SK-N-SH (cell line): ENCODE data around the gene SULT6B1. TPM values are rescaled to one million over a fixed set of nuclear protein-coding genes. Genes with fewer than 3 reads are reported as not detected.
"Not testable (repeated sequence)": the region's sequence is repeated elsewhere in the genome, so short reads cannot be mapped to it uniquely, and the experiment has no call there.

ENCODE experiments used
- CTCF ChIA-PET: fragments of 300-600, 350-600 bp; formaldehyde crosslinking; extraction: SDS; loops from one replicate; lab custom pipeline; 2021; lab: Yijun Ruan, JAX
- POLR2A ChIA-PET: fragments of 350-600 bp; sonication (Branson Sonifier 250); formaldehyde crosslinking; extraction: SDS; loops from one replicate; lab custom pipeline; 2020; ENCODE audit warnings: antibody characterized with exemption, inconsistent platforms; lab: Yijun Ruan, JAX
- DNase-seq: peaks from one replicate; pipeline ENCODE4 v3.0.0; 2012
- H2AFZ ChIP-seq: fragments of 200-600 bp; sonication (generic); 2 replicates; pipeline ENCODE4 v1.8.1; 2016; ENCODE audit warnings: antibody characterized with exemption, mild to moderate bottlenecking, low read depth
- H3F3A ChIP-seq: fragments of 200-600 bp; sonication (generic); replicated peaks from 2 replicates; pipeline ENCODE3; 2016; ENCODE audit warnings: antibody characterized with exemption, mild to moderate bottlenecking; ENCODE audit not compliant: insufficient read depth
- H3K27ac ChIP-seq, 2 experiments: fragments of 200-500 bp in 1 of 2; fragments of 200-600 bp in 1 of 2; sonication (Bioruptor generic) in 1 of 2; sonication (generic), shearing (Covaris generic) in 1 of 2; 2 replicates each; pipeline versions ENCODE4 v1.5.1 to v1.6.1; 2014 to 2016; ENCODE audit warnings: low read depth in 2 of 2, inconsistent platforms in 1 of 2, low read length in 1 of 2, mild to moderate bottlenecking in 1 of 2, mixed read lengths in 1 of 2
- H3K27me3 ChIP-seq: fragments of 200-600 bp; sonication (generic), shearing (Covaris generic); 2 replicates; pipeline ENCODE4 v1.6.1; 2016; ENCODE audit warnings: mixed run types; ENCODE audit not compliant: insufficient read depth
- H3K36me3 ChIP-seq, 2 experiments: fragments of 200-500 bp in 1 of 2; fragments of 200-600 bp in 1 of 2; sonication (Bioruptor generic) in 1 of 2; sonication (generic) in 1 of 2; replicated peaks in 1 of 2; 2 replicates each; pipeline versions ENCODE3 to v1.5.1; 2014 to 2016; ENCODE audit warnings: low read length in 1 of 2, mild to moderate bottlenecking in 1 of 2; ENCODE audit not compliant: insufficient read depth in 2 of 2, control insufficient read depth in 1 of 2
- H3K4me1 ChIP-seq, 2 experiments: fragments of 200-500 bp in 1 of 2; fragments of 200-600 bp in 1 of 2; sonication (Bioruptor generic) in 1 of 2; sonication (generic), shearing (Covaris generic) in 1 of 2; 2 replicates each; pipeline versions ENCODE4 v1.5.1 to v1.6.1; 2014 to 2016; ENCODE audit warnings: low read depth in 1 of 2, low read length in 1 of 2, mixed run types in 1 of 2; ENCODE audit not compliant: insufficient read depth in 2 of 2, control insufficient read depth in 1 of 2
- H3K4me2 ChIP-seq: fragments of 200-600 bp; sonication (generic), shearing (Covaris generic); 2 replicates; pipeline ENCODE4 v1.6.1; 2017; ENCODE audit warnings: mixed run types
- H3K4me3 ChIP-seq, 2 experiments: fragments of 200-500 bp in 1 of 2; fragments of 200-600 bp in 1 of 2; sonication (Bioruptor generic) in 1 of 2; sonication (generic), shearing (Covaris generic) in 1 of 2; 2 replicates each; pipeline versions ENCODE4 v1.5.1 to v1.8.1; 2014 to 2016; ENCODE audit warnings: low read depth in 2 of 2, inconsistent platforms in 1 of 2, low read length in 1 of 2, mild to moderate bottlenecking in 1 of 2, mixed read lengths in 1 of 2, moderate library complexity in 1 of 2
- H3K79me2 ChIP-seq: fragments of 200-600 bp; sonication (generic); 2 replicates; pipeline ENCODE4 v1.8.1; 2017; ENCODE audit warnings: mild to moderate bottlenecking; ENCODE audit not compliant: insufficient read depth
- H3K9ac ChIP-seq: fragments of 200-600 bp; sonication (generic); 2 replicates; pipeline ENCODE4 v1.6.1; 2017; ENCODE audit warnings: mixed run types
- H3K9me2 ChIP-seq: fragments of 200-600 bp; sonication (generic); 2 replicates; pipeline ENCODE4 v1.6.1; 2017; ENCODE audit warnings: mixed run types
- H3K9me3 ChIP-seq: fragments of 200-600 bp; sonication (generic); 2 replicates; pipeline ENCODE4 v1.6.1; 2017; ENCODE audit warnings: mixed run types, mild to moderate bottlenecking, moderate library complexity
- H4K20me1 ChIP-seq: fragments of 200-600 bp; sonication (generic); 2 replicates; pipeline ENCODE4 v1.6.1; 2017; ENCODE audit warnings: mild to moderate bottlenecking, mixed run types; ENCODE audit not compliant: insufficient read depth
- ELF1 ChIP-seq: IDR thresholded peaks from 2 replicates; pipeline ENCODE4 v1.4.0; 2012
- EZH2phosphoT487 ChIP-seq: fragments of 200-600 bp; sonication (generic); IDR thresholded peaks from 2 replicates; pipeline ENCODE4 v1.6.1; 2017; ENCODE audit warnings: low read depth, mixed run types, mild to moderate bottlenecking, antibody characterized with exemption, moderate library complexity, borderline replicate concordance
- FOSL2 ChIP-seq: IDR thresholded peaks from 2 replicates; pipeline ENCODE4 v1.4.0; 2012; ENCODE audit warnings: low read depth, mild to moderate bottlenecking, moderate library complexity, borderline replicate concordance
- FOXJ3 ChIP-seq: sonication (generic); formaldehyde crosslinking; IDR thresholded peaks from 2 replicates; pipeline ENCODE4 v1.5.1; 2020; ENCODE audit warnings: mild to moderate bottlenecking, missing genetic modification reagents
- FOXM1 ChIP-seq: IDR thresholded peaks from 2 replicates; pipeline ENCODE4 v1.4.0; 2012; ENCODE audit warnings: low read depth, mild to moderate bottlenecking
- JUND ChIP-seq: IDR thresholded peaks from 2 replicates; pipeline ENCODE4 v1.4.0; 2012
- MXI1 ChIP-seq: IDR thresholded peaks from 2 replicates; pipeline ENCODE4 v1.6.1; 2012; ENCODE audit warnings: mild to moderate bottlenecking, low read depth, low read length, improper control_type of control experiment
- NFIC ChIP-seq: IDR thresholded peaks from 2 replicates; pipeline ENCODE4 v1.4.0; 2012; ENCODE audit warnings: borderline replicate concordance
- NRF1 ChIP-seq: IDR thresholded peaks from 2 replicates; pipeline ENCODE4 v1.6.1; 2012; ENCODE audit warnings: low read depth, mild to moderate bottlenecking, low read length
- POLR2AphosphoS5 ChIP-seq: IDR thresholded peaks from 2 replicates; pipeline ENCODE4 v1.6.1; 2012; ENCODE audit warnings: low read depth, low read length
- SIN3A ChIP-seq: IDR thresholded peaks from 2 replicates; pipeline ENCODE4 v1.6.1; 2012; ENCODE audit warnings: low read depth, mild to moderate bottlenecking, low read length, moderate library complexity, borderline replicate concordance
- TCF12 ChIP-seq: IDR thresholded peaks from 2 replicates; pipeline ENCODE4 v1.4.0; 2012
- YY1 ChIP-seq: IDR thresholded peaks from 2 replicates; pipeline ENCODE4 v1.4.0; 2012; ENCODE audit warnings: low read depth, mild to moderate bottlenecking
- WGBS: methylation state at CpG from one replicate; pipeline ENCODE4 v1.1.6; 2017; ENCODE audit warnings: low lambda C conversion rate; 5-methylcytosine and 5-hydroxymethylcytosine counted together
- polyA plus RNA-seq, 3 experiments: library from polyadenylated mRNA; depleted of rRNA; stranded (reverse); fragments of >200 nt; gene quantifications; 2 replicates each; pipeline ENCODE4 v1.2.3, GENCODE V29; 2012
- TF ChIP-seq, protein P1 (sequence below): fragments of 150-350 bp; IDR thresholded peaks from 2 replicates; pipeline ENCODE4 v1.6.1; 2016; ENCODE audit warnings: mild to moderate bottlenecking, low read depth, low read length
- TF ChIP-seq, protein P2 (sequence below): fragments of 200-600 bp; sonication (generic); IDR thresholded peaks from 2 replicates; pipeline ENCODE4 v1.6.1; 2017; ENCODE audit warnings: antibody characterized with exemption, mild to moderate bottlenecking, moderate library complexity
- TF ChIP-seq, protein P3 (sequence below): fragments of 150-350 bp; IDR thresholded peaks from 2 replicates; pipeline ENCODE4 v1.6.1; 2017; ENCODE audit warnings: antibody characterized with exemption, low read length, low read depth, borderline replicate concordance
- TF ChIP-seq, protein P4 (sequence below): IDR thresholded peaks from 2 replicates; pipeline ENCODE4 v1.4.0; 2012; ENCODE audit warnings: low read depth, borderline replicate concordance

Gene SULT6B1
- polyA plus RNA-seq, 1 of the 3 experiments (the other 2 are of a cell fraction), result not detected

DNA sequence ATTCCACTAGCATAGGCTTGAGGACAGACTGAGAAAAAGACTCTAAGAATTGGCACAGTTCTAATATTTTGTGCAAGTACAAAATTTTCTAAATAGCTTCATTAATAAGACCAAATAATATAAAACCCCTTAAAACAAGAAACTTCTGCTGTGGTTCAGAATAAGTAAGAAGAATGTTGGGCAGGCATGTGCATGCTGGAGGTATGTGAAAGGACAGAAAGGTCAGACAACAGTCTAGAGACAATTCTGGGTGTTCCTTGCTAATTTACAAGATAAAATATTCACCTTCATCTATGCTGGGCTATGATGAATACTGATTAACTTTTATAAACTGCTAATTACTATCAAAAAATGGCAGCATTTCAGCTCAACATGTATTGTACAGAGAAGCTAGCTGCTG lies 22.7 kb upstream of the SULT6B1 start:
- POLR2A ChIA-PET, result interaction anchor here (0.5 kb wide), 1 partner anchor 25 kb away, joined by 3 read pairs; no protein-coding TSS in a partner anchor
- no peak overlapping the region; a peak in 1 of 4 replicates for H3K27ac ChIP-seq
- no peak overlapping the region for H2AFZ ChIP-seq
- no peaks in the 10 kb centered on the region for H3K9me2 ChIP-seq
- no peak overlapping the region for H3K9ac ChIP-seq
- TF ChIP-seq EZH2phosphoT487 (no peak), NFIC (no peak), FOXJ3 (CRISPR knock-in tag) (no peak)
- TF ChIP-seq, protein P1, sequence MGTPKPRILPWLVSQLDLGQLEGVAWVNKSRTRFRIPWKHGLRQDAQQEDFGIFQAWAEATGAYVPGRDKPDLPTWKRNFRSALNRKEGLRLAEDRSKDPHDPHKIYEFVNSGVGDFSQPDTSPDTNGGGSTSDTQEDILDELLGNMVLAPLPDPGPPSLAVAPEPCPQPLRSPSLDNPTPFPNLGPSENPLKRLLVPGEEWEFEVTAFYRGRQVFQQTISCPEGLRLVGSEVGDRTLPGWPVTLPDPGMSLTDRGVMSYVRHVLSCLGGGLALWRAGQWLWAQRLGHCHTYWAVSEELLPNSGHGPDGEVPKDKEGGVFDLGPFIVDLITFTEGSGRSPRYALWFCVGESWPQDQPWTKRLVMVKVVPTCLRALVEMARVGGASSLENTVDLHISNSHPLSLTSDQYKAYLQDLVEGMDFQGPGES, result no peak
- no peak overlapping the region for H3K4me3 ChIP-seq
- H3K4me1 ChIP-seq, result peaks cover 0 to 6% of the 10 kb centered on the region in 2 experiments; a peak in 2 of 4 replicates
- H3K79me2 ChIP-seq, result peaks cover 41% of the 10 kb centered on the region
- no peaks in the 10 kb centered on the region for H4K20me1 ChIP-seq
- peaks cover 94 to 99% of the 10 kb centered on the region in 2 experiments for H3K36me3 ChIP-seq
- peaks cover 16% of the 10 kb centered on the region; the same call in 1 of the 2 replicates for H3K9me3 ChIP-seq
- H3F3A ChIP-seq, result peaks cover 23% of the 10 kb centered on the region
- no peak overlapping the region for H3K4me2 ChIP-seq
- H3K27me3 ChIP-seq, result no peaks in the 10 kb centered on the region
- DNase-seq, result no peak
- CTCF ChIA-PET, result interaction anchor here (0.9 to 2.1 kb wide), 4 partner anchors 12 to 680 kb away, joined by 3 to 8 read pairs (median 5); no protein-coding TSS in a partner anchor

DNA sequence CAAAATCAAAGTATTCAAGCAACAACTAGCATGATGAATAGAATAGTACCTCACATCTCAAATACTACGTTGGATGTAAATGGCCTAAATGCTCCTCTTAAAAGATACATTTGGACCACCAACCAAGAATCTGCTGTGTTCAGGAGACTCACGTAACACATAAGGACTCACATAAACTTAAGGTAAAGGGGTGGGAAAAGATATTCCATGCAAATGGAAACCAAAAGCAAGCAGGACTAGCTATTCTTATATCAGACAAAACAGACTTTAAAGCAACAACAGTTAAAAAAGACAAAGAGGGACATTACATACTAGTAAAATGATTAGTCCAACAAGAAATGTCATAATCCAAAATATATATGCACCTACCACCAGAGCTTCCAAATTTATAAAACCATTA lies 18.3 kb upstream of the SULT6B1 start:
- H3K4me2 ChIP-seq, H3K9me2 ChIP-seq, H3K27me3 ChIP-seq, DNase-seq, H3K4me3 ChIP-seq, H3K4me1 ChIP-seq, H3K9ac ChIP-seq, POLR2A ChIA-PET, H3K27ac ChIP-seq, H4K20me1 ChIP-seq, H2AFZ ChIP-seq: not testable (repeated sequence)
- CTCF ChIA-PET, result interaction anchor here (0.7 to 1.1 kb wide), 2 partner anchors 10 to 38 kb away, joined by 3 to 7 read pairs; no protein-coding TSS in a partner anchor
- Histone ChIP-seq H3K79me2 (peaks cover 79% of the 10 kb centered on the region), H3K36me3 (peaks cover 87 to 98% of the 10 kb centered on the region in 2 experiments), H3F3A (peaks cover 29% of the 10 kb centered on the region), H3K9me3 (peaks cover 27% of the 10 kb centered on the region; the same call in 1 of the 2 replicates)
- WGBS, result 94% methylated on average over 2 of the region's 2 CpGs

DNA sequence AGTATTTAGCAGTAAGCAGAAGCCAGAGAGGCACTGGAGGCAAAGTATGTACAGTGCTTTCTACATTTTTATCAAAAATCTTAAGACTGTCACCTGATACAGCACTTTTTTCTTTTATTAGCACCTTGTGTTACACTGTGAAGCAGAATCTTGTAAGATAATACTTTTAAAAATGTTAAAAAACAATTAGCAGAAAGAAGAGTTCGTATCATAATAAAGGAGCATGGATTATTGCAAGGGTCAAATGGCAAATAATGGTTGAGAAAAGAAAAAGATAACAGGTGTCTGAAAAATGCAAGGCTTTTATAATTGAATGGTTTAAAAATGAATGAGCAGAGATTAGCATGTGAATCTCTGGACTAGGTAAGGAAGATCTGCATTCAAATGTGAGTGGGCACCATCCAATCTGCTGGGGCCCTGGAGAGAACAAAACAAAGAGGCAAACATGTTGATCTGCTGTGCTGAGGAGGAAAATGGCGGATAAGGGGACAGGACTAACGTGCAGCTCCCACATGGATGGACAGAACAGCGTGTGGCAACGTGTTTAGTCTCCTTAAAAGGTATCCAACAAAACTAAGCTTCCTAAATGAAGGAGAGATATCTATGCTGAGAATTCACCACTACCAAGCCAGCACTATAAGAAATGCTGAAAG lies 17.3 kb upstream of the SULT6B1 start:
- CTCF ChIA-PET, result interaction anchor here (0.7 to 1.1 kb wide), 2 partner anchors 9 to 37 kb away, joined by 3 to 7 read pairs; no protein-coding TSS in a partner anchor
- 98% methylated on average over 5 of the region's 5 CpGs for WGBS
- POLR2A ChIA-PET, result no interaction called here
- no peaks in the 10 kb centered on the region for H3K27me3 ChIP-seq
- no peak overlapping the region; a peak in 1 of 4 replicates for H3K4me3 ChIP-seq
- H3K36me3 ChIP-seq, result peaks cover 87 to 98% of the 10 kb centered on the region in 2 experiments
- no peaks in the 10 kb centered on the region; the same call in 1 of the 2 replicates for H3K9me2 ChIP-seq
- peaks cover 6% of the 10 kb centered on the region; the same call in 1 of the 2 replicates for H4K20me1 ChIP-seq
- no peak overlapping the region for H3K9ac ChIP-seq
- H3K4me2 ChIP-seq, result no peak overlapping the region
- no peak overlapping the region for H3K27ac ChIP-seq
- peaks cover 28% of the 10 kb centered on the region for H3F3A ChIP-seq
- peaks cover 81% of the 10 kb centered on the region for H3K79me2 ChIP-seq
- no peak for DNase-seq
- H2AFZ ChIP-seq, result no peak overlapping the region
- H3K4me1 ChIP-seq, result no peaks in the 10 kb centered on the region
- H3K9me3 ChIP-seq, result peaks cover 27% of the 10 kb centered on the region; the same call in 1 of the 2 replicates
- no peak for TF ChIP-seq YY1
- TF ChIP-seq FOSL2, result no peak
- TF ChIP-seq, protein P2, sequence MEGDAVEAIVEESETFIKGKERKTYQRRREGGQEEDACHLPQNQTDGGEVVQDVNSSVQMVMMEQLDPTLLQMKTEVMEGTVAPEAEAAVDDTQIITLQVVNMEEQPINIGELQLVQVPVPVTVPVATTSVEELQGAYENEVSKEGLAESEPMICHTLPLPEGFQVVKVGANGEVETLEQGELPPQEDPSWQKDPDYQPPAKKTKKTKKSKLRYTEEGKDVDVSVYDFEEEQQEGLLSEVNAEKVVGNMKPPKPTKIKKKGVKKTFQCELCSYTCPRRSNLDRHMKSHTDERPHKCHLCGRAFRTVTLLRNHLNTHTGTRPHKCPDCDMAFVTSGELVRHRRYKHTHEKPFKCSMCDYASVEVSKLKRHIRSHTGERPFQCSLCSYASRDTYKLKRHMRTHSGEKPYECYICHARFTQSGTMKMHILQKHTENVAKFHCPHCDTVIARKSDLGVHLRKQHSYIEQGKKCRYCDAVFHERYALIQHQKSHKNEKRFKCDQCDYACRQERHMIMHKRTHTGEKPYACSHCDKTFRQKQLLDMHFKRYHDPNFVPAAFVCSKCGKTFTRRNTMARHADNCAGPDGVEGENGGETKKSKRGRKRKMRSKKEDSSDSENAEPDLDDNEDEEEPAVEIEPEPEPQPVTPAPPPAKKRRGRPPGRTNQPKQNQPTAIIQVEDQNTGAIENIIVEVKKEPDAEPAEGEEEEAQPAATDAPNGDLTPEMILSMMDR, result no peak
- no peak for TF ChIP-seq POLR2AphosphoS5
- TF ChIP-seq, protein P3, sequence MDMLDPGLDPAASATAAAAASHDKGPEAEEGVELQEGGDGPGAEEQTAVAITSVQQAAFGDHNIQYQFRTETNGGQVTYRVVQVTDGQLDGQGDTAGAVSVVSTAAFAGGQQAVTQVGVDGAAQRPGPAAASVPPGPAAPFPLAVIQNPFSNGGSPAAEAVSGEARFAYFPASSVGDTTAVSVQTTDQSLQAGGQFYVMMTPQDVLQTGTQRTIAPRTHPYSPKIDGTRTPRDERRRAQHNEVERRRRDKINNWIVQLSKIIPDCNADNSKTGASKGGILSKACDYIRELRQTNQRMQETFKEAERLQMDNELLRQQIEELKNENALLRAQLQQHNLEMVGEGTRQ, result no peak
- no peak for TF ChIP-seq MXI1
- TF ChIP-seq TCF12, result no peak
- TF ChIP-seq FOXM1, result no peak
- TF ChIP-seq, protein P4, sequence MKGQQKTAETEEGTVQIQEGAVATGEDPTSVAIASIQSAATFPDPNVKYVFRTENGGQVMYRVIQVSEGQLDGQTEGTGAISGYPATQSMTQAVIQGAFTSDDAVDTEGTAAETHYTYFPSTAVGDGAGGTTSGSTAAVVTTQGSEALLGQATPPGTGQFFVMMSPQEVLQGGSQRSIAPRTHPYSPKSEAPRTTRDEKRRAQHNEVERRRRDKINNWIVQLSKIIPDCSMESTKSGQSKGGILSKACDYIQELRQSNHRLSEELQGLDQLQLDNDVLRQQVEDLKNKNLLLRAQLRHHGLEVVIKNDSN, result no peak
- TF ChIP-seq FOXJ3 (CRISPR knock-in tag), result no peak
- TF ChIP-seq SIN3A, result no peak
- TF ChIP-seq JUND, result no peak
- no peak for TF ChIP-seq ELF1
- TF ChIP-seq NFIC, result no peak
- TF ChIP-seq NRF1, result no peak
